ENCODE measurements around the gene ETV3. TPM values are rescaled to one million over a fixed set of nuclear protein-coding genes. Genes with fewer than 3 reads are reported as not detected.
A peak's percentile ranks its signal among the peaks of the same experiment; 100 is the strongest.

ETV3 gene
- total RNA-seq, 6 experiments from 2014 or later = 4.9 to 7.8 (median 6.5) TPM

DNA sequence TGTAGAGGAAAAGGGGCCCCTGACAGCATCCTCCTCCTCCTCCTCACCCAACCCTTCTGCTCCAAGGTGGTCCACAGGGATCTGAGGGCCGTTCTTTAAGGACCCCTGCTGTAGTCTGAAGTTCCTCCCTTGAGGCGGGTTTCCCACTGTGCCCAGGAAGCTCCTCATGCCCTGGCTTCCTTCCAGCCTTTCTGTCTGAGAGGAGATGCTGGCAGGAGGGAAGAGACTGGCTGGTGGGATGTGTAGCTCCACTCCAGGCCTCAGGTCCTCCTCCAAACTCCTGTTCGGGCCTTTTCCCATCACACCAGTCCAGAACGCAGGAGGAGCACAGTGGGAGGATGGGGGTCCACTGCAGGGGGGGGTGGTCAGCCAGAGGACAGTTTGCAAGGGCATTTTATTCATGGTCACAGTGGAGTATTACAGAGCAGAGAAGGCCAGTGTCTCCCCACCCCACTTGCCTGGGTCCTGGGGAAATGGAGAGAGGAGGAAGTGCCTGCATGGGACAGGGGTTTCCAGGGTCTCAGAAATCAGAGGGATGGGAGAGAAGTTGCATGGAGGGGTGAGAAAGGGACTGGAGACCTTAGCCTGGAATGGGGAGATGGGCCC is 46.4 kb downstream of the ETV3 start:
- TF ChIP-seq POLR2A (IDR thresholded peaks at IDR 0.05) = no peak
- no peak for TF ChIP-seq CTCF (IDR thresholded peaks at IDR 0.05)
- Histone ChIP-seq H3K4me1 (peaks cover 0 to 5% (median 0%) of the 10 kb centered on the region in 4 donors), H3K4me3 (no peak overlapping the region), H3K27me3 (no peaks in the 10 kb centered on the region), H3K36me3 (no peaks in the 10 kb centered on the region), H3K9me3 (no peaks in the 10 kb centered on the region), H3K27ac (no peak overlapping the region)
- 40% methylated on average over 3 of the region's 4 CpGs for WGBS (ENCODE audit: insufficient coverage, low coverage, low lambda C conversion rate, missing lambda C conversion rate)
- DNase-seq (no peak), ATAC-seq (no peak)
- intact Hi-C loops (cut with DNase I) = loop anchor here in 1 of 2 donors (2.0 kb wide), 1 partner anchor 63 kb away; no protein-coding TSS in a partner anchor

DNA sequence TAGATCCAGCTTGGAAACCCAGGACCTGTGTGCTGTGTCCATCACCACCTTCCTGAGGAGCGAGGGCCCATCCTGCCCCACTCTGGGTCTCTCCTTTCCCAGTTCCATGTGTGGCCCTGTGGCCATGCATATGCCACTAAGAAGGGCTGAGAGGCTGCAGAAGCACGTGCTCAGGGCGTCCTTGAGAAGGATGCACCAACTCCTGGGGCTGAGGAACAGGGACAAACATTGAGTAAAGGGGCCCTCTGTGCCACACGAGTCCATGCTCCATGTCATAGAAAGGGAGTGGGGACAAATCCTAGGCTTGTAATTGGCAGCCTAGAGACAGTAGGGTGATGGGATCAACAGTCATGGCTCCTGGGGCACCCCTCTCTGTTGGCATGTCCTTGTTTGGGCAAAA is 47.0 kb downstream of the ETV3 start:
- Histone ChIP-seq H3K27me3 (no peaks in the 10 kb centered on the region), H3K9me3 (no peaks in the 10 kb centered on the region), H3K36me3 (no peaks in the 10 kb centered on the region), H3K4me1 (peaks cover 0 to 5% (median 0%) of the 10 kb centered on the region in 4 donors), H3K4me3 (no peak overlapping the region), H3K27ac (no peak overlapping the region)
- TF ChIP-seq CTCF (IDR thresholded peaks at IDR 0.05) (no peak), POLR2A (IDR thresholded peaks at IDR 0.05) (no peak)
- WGBS (ENCODE audit: insufficient coverage, low coverage, low lambda C conversion rate, missing lambda C conversion rate) = 60% methylated on average over 1 of the region's 4 CpGs
- intact Hi-C loops (cut with DNase I) = loop anchor here in 1 of 2 donors (2.0 kb wide), 1 partner anchor 64 kb away; no protein-coding TSS in a partner anchor
- DNase-seq (no peak), ATAC-seq (no peak)

GRCh38 chr1:157090771-157091170 is 47.4 kb downstream of the ETV3 start:
- DNase-seq (no peak), ATAC-seq (no peak)
- H3K27ac ChIP-seq = no peak overlapping the region
- peaks cover 0 to 5% (median 0%) of the 10 kb centered on the region in 4 donors for H3K4me1 ChIP-seq
- intact Hi-C loops (cut with DNase I) = loop anchor here in 1 of 2 donors (2.0 kb wide), 1 partner anchor 64 kb away; no protein-coding TSS in a partner anchor
- 0% methylated on average over 1 of the region's 3 CpGs for WGBS (ENCODE audit: insufficient coverage, low coverage, low lambda C conversion rate, missing lambda C conversion rate)
- H3K4me3 ChIP-seq = no peak overlapping the region
- no peaks in the 10 kb centered on the region for H3K36me3 ChIP-seq
- H3K9me3 ChIP-seq = no peaks in the 10 kb centered on the region
- no peaks in the 10 kb centered on the region for H3K27me3 ChIP-seq
- TF ChIP-seq POLR2A (IDR thresholded peaks at IDR 0.05) (no peak), CTCF (IDR thresholded peaks at IDR 0.05) (no peak)

GRCh38 chr1:157090196-157090647 is 48.0 kb downstream of the ETV3 start:
- Histone ChIP-seq H3K27ac (no peak overlapping the region), H3K4me3 (no peak overlapping the region), H3K4me1 (peaks cover 0 to 5% (median 0%) of the 10 kb centered on the region in 4 donors), H3K36me3 (no peaks in the 10 kb centered on the region), H3K9me3 (no peaks in the 10 kb centered on the region), H3K27me3 (no peaks in the 10 kb centered on the region)
- intact Hi-C loops (cut with DNase I) = loop anchor here in 1 of 2 donors (2.0 kb wide), 1 partner anchor 65 kb away; no protein-coding TSS in a partner anchor
- WGBS (ENCODE audit: insufficient coverage, low coverage, low lambda C conversion rate, missing lambda C conversion rate) = 3% methylated on average over 8 of the region's 10 CpGs
- TF ChIP-seq POLR2A (IDR thresholded peaks at IDR 0.05) = no peak
- peak; percentile 91 to 97 (median 96) for TF ChIP-seq CTCF (IDR thresholded peaks at IDR 0.05)
- peak; percentile 79 to 88 (median 83) for ATAC-seq
- DNase-seq = peak; percentile 86
